ENCODE results near the gene OSBP2. TPM values are rescaled to one million over a fixed set of nuclear protein-coding genes. Genes with fewer than 3 reads are reported as not detected.

The OSBP2 gene
- total RNA-seq, 2 experiments from 2014 or later, result 2.3 to 2.9 TPM

DNA sequence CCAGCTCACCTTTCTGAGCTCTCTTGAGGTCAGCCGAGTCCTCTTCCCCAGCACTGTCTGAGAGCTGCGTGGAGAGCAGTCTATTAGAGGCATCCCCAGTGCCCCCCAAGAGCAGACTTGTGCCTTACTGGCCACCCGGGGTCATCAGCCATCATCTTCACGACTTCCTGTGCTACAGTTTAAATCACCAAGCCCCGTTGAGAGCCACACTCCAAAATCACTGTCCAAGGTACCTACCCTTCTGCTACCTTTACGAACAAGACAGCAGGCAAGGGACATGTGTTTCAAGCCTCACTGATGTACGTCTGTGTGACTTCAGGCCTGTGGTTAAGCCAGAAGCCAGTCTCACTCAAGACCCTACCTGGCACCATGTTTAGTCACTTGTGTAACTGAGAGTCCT lies 238.8 kb downstream of the OSBP2 start:
- Mint-ChIP-seq H3K4me3 (no peak overlapping the region), H3K27ac (peak overlapping the region; percentile 38), H3K4me1 (ENCODE audit: low read depth) (peaks cover 31% of the 10 kb centered on the region), H3K27me3 (no peaks in the 10 kb centered on the region), H3K9me3 (no peaks in the 10 kb centered on the region), H3K36me3 (peaks cover 57% of the 10 kb centered on the region)
- no peak for DNase-seq
- ChIA-PET CTCF (no interaction called here), POLR2A (no interaction called here)
- intact Hi-C loops (cut with micrococcal nuclease), result no loop called here

DNA sequence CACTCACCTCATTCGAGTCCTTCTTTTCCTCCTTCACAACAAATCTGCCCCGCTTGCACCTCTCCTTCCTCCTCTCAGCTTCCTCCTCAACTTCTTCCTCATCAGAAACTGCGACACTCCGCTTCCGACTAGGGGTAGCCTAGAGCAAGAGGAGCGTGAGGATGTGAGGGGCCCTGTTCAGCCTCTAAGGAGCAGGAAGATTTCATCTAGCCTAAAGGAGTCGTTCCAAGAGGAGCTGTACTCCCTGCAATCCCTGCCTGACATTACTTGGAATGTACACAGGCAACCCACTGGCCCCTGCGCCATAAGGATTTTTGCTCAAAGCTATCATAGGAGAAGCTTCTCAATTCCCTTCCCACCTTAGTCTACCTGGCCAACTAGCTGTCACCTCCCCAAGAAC lies 239.4 kb downstream of the OSBP2 start:
- peaks cover 60% of the 10 kb centered on the region for H3K36me3 Mint-ChIP-seq
- H3K27me3 Mint-ChIP-seq, result no peaks in the 10 kb centered on the region
- H3K27ac Mint-ChIP-seq, result no peak overlapping the region
- no peaks in the 10 kb centered on the region for H3K9me3 Mint-ChIP-seq
- intact Hi-C loops (cut with micrococcal nuclease), result no loop called here
- CTCF ChIA-PET, result interaction anchor here (0.9 kb wide), 1 partner anchor 14 kb away, joined by 3 read pairs; no protein-coding TSS in a partner anchor
- peaks cover 35% of the 10 kb centered on the region for H3K4me1 Mint-ChIP-seq (ENCODE audit: low read depth)
- DNase-seq, result no peak
- H3K4me3 Mint-ChIP-seq, result no peak overlapping the region
- POLR2A ChIA-PET, result no interaction called here

DNA sequence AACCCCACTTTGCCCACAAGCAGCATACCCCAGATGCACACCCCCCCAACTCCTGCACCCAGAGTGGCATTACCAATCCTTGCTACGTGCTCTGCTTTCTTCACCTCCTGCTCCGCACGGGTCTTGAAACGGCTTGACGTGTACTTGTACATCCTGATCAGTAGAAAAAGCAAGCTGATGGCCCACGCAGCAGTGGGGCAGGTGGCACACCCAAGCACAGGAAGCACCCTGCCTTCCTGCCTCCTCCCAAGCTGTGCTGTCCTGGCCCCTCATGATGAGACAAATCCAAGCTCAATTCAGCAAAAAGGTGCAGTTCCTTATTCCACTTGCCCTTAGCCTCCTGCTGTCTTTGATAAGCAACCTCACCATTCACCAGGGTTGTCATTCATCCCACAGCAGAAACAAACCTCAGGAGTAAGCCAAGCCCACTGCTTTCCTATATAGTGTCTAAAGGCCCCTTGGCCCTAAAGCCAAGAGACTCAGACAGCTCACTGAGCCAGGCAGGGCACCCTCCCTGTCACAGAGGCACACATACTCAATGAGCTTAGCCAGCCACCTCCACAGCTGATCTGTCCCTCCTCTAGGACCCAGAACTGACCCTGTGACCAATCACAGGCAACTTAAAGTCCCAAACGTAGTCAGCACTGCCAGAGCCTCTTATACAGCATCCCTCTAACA lies 246.2 kb downstream of the OSBP2 start:
- H3K9me3 Mint-ChIP-seq, result no peaks in the 10 kb centered on the region
- H3K36me3 Mint-ChIP-seq, result peaks cover 56% of the 10 kb centered on the region
- intact Hi-C loops (cut with micrococcal nuclease), result loop anchor here (2.0 to 10.0 kb wide), 4 partner anchors 144 to 334 kb away; partner anchors contain the start of gene PLA2G3
- H3K4me1 Mint-ChIP-seq (ENCODE audit: low read depth), result peaks cover 72% of the 10 kb centered on the region
- no peaks in the 10 kb centered on the region for H3K27me3 Mint-ChIP-seq
- H3K27ac Mint-ChIP-seq, result peak overlapping the region; percentile 89
- peak overlapping the region; percentile 61 for H3K4me3 Mint-ChIP-seq
- CTCF ChIA-PET, result interaction anchor here (0.7 to 1.8 kb wide), 9 partner anchors 9 to 393 kb away, joined by 3 to 9 read pairs (median 4); partner anchors contain the start of gene SELENOM
- POLR2A ChIA-PET, result interaction anchor here (1.1 to 3.1 kb wide), 2 partner anchors 19 to 28 kb away, joined by 3 to 14 read pairs; partner anchors contain the start of genes MORC2 and TUG1
- peak; percentile 70 for DNase-seq

DNA sequence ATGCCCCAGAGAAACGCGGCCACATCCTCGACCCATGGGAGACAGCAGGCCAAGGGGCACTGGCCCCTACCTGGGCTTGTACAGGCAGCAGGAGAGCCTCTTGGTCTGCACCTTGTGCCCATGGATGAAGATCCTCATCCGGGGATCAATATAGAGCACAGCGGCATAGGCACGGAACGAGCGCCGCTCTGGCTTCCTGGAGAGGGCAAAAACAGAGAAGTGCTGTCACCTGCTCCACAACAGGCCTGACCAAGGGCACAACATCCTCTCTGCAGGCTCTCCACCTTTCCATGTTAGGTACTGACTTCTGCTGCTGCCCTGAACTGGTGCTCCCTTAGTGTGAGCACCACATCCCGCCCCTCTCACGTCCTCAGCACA lies 246.7 kb downstream of the OSBP2 start:
- peak overlapping the region; percentile 61 for H3K4me3 Mint-ChIP-seq
- DNase-seq, result no peak
- H3K27ac Mint-ChIP-seq, result peak overlapping the region; percentile 89
- no peaks in the 10 kb centered on the region for H3K27me3 Mint-ChIP-seq
- peaks cover 54% of the 10 kb centered on the region for H3K36me3 Mint-ChIP-seq
- ChIA-PET POLR2A (interaction anchor here (1.1 to 3.1 kb wide), 2 partner anchors 20 to 27 kb away, joined by 3 to 14 read pairs; partner anchors contain the start of genes MORC2 and TUG1), CTCF (interaction anchor here (1.0 to 1.8 kb wide), 6 partner anchors 21 to 178 kb away, joined by 3 to 9 read pairs (median 4); partner anchors contain the start of gene SELENOM)
- H3K4me1 Mint-ChIP-seq (ENCODE audit: low read depth), result peaks cover 69% of the 10 kb centered on the region
- intact Hi-C loops (cut with micrococcal nuclease), result loop anchor here (2.0 to 10.0 kb wide), 4 partner anchors 143 to 333 kb away; partner anchors contain the start of gene PLA2G3
- no peaks in the 10 kb centered on the region for H3K9me3 Mint-ChIP-seq

DNA sequence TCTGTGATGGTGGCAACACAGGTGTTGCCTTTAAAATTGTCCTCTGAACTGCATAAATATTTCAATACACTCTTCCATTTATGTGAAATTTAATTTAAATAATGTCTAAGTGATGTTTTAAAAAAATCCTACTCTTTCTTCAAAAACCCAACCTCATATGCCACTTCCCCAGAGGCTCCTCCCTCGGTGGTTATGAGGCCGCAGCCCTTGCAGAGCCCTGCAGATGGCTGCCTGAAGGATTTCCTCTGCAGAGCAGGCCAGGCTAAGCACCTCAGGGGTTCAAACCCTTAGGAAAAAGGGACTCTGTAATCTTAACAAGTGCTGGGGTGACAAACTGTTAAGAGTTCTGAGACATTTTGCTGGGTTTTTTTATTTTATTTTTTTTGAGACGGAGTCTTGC lies 248.7 kb downstream of the OSBP2 start:
- H3K4me3 Mint-ChIP-seq, result no peak overlapping the region
- peak; percentile 66 for DNase-seq

DNA sequence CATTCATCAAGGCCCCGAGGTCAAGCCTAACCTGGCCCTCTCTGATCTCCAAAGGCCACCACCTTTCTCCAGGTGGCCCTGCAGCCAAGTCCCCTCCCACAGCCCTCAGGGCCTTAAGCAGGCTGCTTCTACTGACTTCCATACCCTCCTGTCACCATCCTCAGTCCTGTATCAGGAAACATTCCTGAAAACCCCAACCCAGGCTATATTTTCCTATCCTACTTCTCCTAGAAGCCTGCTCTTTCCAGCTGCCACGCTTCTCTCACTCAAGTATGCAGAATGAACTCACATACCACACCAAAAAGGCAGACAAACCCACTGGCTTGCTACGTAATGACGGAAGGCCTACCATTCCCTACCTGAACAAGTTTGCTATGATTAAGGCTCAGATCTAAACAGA lies 250.3 kb downstream of the OSBP2 start:
- no peaks in the 10 kb centered on the region for H3K27me3 Mint-ChIP-seq
- H3K4me3 Mint-ChIP-seq, result no peak overlapping the region
- H3K9me3 Mint-ChIP-seq, result no peaks in the 10 kb centered on the region
- CTCF ChIA-PET, result interaction anchor here (1.3 to 3.1 kb wide), 3 partner anchors 21 to 139 kb away, joined by 3 to 23 read pairs (median 6); partner anchors contain the start of genes MORC2 and TUG1
- H3K27ac Mint-ChIP-seq, result no peak overlapping the region
- intact Hi-C loops (cut with micrococcal nuclease), result loop anchor here (10.0 kb wide), 3 partner anchors 200 to 330 kb away; partner anchors contain the start of gene PLA2G3
- POLR2A ChIA-PET, result interaction anchor here (1.0 kb wide), 1 partner anchor 140 kb away, joined by 3 read pairs; no protein-coding TSS in a partner anchor
- peaks cover 42% of the 10 kb centered on the region for H3K36me3 Mint-ChIP-seq
- DNase-seq, result no peak
- H3K4me1 Mint-ChIP-seq (ENCODE audit: low read depth), result peaks cover 49% of the 10 kb centered on the region

More for the DNA sequence above, 248.7 kb downstream of the OSBP2 start:
- intact Hi-C loops (cut with micrococcal nuclease), result loop anchor here (10.0 kb wide), 3 partner anchors 201 to 331 kb away; partner anchors contain the start of gene PLA2G3
- H3K36me3 Mint-ChIP-seq, result peaks cover 46% of the 10 kb centered on the region
- peak overlapping the region; percentile 50 for H3K27ac Mint-ChIP-seq
- ChIA-PET POLR2A (no interaction called here), CTCF (no interaction called here)
- no peaks in the 10 kb centered on the region for H3K27me3 Mint-ChIP-seq
- peaks cover 59% of the 10 kb centered on the region for H3K4me1 Mint-ChIP-seq (ENCODE audit: low read depth)
- H3K9me3 Mint-ChIP-seq, result no peaks in the 10 kb centered on the region

DNA sequence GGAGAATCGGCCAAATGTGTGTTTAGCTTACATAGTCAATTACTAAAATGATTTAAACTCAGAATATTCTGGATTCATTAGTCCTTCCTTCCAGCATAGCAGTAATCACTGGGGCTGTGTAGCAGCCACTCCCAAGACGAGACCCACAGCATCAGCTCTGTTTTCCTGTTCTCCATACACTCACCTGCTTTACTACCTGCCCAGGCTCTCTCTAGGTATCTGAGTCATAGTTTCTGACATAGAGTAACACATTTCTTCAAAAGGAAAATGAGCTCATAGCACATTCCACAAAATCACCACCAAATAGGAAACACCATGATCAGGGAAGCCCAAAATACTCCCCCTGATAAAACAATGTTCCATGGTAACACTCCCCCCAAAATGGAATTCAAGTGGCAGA lies 251.0 kb downstream of the OSBP2 start:
- peaks cover 42% of the 10 kb centered on the region for H3K4me1 Mint-ChIP-seq (ENCODE audit: low read depth)
- intact Hi-C loops (cut with micrococcal nuclease), result loop anchor here (10.0 kb wide), 3 partner anchors 199 to 329 kb away; partner anchors contain the start of gene PLA2G3
- DNase-seq, result no peak
- H3K4me3 Mint-ChIP-seq, result no peak overlapping the region
- no peaks in the 10 kb centered on the region for H3K27me3 Mint-ChIP-seq
- ChIA-PET POLR2A (interaction anchor here (1.0 kb wide), 1 partner anchor 139 kb away, joined by 3 read pairs; no protein-coding TSS in a partner anchor), CTCF (interaction anchor here (1.0 to 3.1 kb wide), 5 partner anchors 22 to 328 kb away, joined by 3 to 23 read pairs (median 4); partner anchors contain the start of genes MORC2 and TUG1)
- H3K9me3 Mint-ChIP-seq, result no peaks in the 10 kb centered on the region
- no peak overlapping the region for H3K27ac Mint-ChIP-seq
- H3K36me3 Mint-ChIP-seq, result peaks cover 41% of the 10 kb centered on the region

DNA sequence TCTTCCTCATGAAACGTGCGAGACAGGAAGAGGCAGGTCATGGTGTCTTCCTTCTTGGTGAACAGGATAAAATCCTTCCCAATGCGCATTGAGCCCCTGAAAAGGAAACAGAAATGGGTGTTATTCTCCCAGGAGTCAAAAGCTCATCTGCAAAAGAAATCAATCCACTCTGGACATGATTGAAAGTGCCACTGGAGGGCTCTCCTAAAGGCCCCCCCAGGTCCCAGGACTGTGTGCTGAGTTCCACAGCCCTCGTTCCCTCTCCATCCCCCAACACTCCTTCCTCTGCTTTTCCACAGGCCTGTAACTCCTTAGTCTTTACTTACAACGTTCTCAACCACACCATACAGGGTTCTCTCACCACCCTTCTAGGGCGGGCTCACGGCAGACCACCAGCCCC lies 251.7 kb downstream of the OSBP2 start:
- no peak overlapping the region for H3K27ac Mint-ChIP-seq
- H3K27me3 Mint-ChIP-seq, result no peaks in the 10 kb centered on the region
- DNase-seq, result no peak
- H3K4me3 Mint-ChIP-seq, result no peak overlapping the region
- CTCF ChIA-PET, result interaction anchor here (0.5 to 3.1 kb wide), 8 partner anchors 23 to 327 kb away, joined by 3 to 23 read pairs (median 4); partner anchors contain the start of genes MORC2 and TUG1
- H3K36me3 Mint-ChIP-seq, result peaks cover 37% of the 10 kb centered on the region
- H3K4me1 Mint-ChIP-seq (ENCODE audit: low read depth), result peaks cover 35% of the 10 kb centered on the region
- POLR2A ChIA-PET, result no interaction called here
- intact Hi-C loops (cut with micrococcal nuclease), result loop anchor here (10.0 kb wide), 3 partner anchors 198 to 328 kb away; partner anchors contain the start of gene PLA2G3
- H3K9me3 Mint-ChIP-seq, result no peaks in the 10 kb centered on the region

DNA sequence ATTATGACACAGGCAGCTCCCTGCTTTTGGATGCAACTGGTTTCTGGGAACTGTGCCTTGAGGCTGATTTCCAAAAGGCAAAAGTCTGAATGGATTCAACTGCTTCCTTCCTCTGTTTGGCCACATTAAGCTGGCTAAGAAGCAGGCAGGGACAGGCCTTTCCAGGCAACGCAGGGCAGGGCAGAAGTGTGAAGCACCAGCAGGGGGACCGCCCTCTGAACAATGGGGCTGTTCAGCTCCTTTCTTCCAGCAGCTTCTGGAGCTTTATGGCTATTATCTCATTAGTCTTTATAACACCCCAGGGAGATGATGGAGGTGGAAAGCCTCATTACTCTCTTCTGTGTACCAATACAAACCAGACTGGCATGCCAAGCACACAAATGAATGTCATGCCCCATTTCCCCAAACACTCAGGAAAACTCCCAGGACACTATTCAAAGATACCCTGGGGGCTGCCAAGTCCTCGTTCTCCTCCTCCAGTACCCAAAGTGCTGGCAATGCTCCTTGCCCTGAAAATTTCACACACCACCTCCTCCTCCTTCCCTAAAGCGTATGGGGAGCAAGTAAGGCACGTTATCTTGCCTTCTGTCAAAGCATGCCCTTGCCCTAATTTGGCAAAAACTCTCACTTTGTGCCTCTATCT lies 252.6 kb downstream of the OSBP2 start:
- ChIA-PET POLR2A (no interaction called here), CTCF (interaction anchor here (0.7 to 3.1 kb wide), 5 partner anchors 28 to 201 kb away, joined by 3 to 23 read pairs (median 4); no protein-coding TSS in a partner anchor)
- H3K4me1 Mint-ChIP-seq (ENCODE audit: low read depth), result peaks cover 32% of the 10 kb centered on the region
- H3K27ac Mint-ChIP-seq, result no peak overlapping the region
- no peak for DNase-seq
- H3K4me3 Mint-ChIP-seq, result no peak overlapping the region
- H3K36me3 Mint-ChIP-seq, result peaks cover 32% of the 10 kb centered on the region
- H3K9me3 Mint-ChIP-seq, result no peaks in the 10 kb centered on the region
- intact Hi-C loops (cut with micrococcal nuclease), result loop anchor here (1.0 to 10.0 kb wide), 4 partner anchors 137 to 328 kb away; partner anchors contain the start of gene PLA2G3
- H3K27me3 Mint-ChIP-seq, result no peaks in the 10 kb centered on the region

DNA sequence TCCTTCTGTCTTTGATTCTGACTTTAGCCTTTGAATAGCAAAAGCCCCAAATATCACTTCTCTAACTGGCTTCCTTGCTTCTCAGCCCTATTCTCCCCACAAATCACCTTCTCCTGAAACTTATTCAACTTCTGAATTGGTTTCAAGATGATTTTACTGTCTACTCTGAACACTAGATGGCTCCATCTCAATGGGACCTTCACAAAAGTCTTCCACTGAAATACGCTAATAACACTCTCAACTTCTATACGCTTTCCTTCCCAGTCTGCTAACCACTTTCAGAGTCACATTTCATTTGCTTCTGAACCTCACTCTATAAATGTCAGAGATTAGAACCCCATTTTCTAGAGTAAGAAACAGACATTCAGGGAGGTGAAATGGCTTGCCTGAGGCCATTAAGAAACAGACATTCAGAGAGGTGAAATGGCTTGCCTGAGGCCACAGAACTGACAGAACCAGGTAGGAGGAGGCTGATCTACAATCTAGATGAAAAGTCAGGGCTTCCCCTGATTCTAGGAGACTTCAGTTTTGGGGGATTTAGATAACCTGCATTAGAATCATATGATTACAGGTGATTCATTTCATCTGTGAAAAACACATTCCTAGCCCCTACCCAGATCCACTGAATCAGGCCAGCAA lies 253.3 kb downstream of the OSBP2 start:
- Mint-ChIP-seq H3K4me1 (ENCODE audit: low read depth) (peaks cover 33% of the 10 kb centered on the region), H3K4me3 (no peak overlapping the region)

DNA sequence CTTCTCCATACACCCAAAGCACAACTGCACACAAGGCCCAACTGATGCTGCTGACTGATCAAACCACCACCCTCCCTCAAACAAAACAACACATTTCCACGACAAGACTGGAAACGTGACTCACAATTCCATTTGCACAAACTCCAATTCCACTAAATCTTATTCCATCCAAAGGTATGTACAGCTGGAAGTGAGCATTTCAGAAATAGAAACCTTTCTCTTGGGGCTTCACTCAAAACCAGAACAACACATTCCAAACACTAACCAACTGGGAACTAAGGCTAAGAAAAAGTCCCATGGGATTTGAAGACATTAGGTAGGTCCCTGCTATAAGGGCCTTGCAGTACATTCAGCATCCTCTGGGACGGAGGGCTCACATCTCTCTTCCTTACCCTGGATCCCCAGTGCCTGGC lies 254.3 kb downstream of the OSBP2 start:
- Mint-ChIP-seq H3K4me1 (ENCODE audit: low read depth) (peaks cover 26% of the 10 kb centered on the region), H3K4me3 (no peak overlapping the region), H3K27ac (no peak overlapping the region), H3K9me3 (no peaks in the 10 kb centered on the region), H3K36me3 (peaks cover 32% of the 10 kb centered on the region), H3K27me3 (no peaks in the 10 kb centered on the region)
- POLR2A ChIA-PET, result interaction anchor here (1.0 kb wide), 1 partner anchor 136 kb away, joined by 3 read pairs; no protein-coding TSS in a partner anchor
- DNase-seq, result no peak
- CTCF ChIA-PET, result interaction anchor here (1.1 to 1.4 kb wide), 3 partner anchors 134 to 136 kb away, joined by 4 to 6 read pairs (median 4); no protein-coding TSS in a partner anchor
- intact Hi-C loops (cut with micrococcal nuclease), result loop anchor here (10.0 kb wide), 3 partner anchors 196 to 326 kb away; partner anchors contain the start of gene PLA2G3

More for the DNA sequence above, 253.3 kb downstream of the OSBP2 start:
- ChIA-PET POLR2A (no interaction called here), CTCF (interaction anchor here (1.1 to 3.1 kb wide), 2 partner anchors 136 to 137 kb away, joined by 4 to 23 read pairs; no protein-coding TSS in a partner anchor)
- intact Hi-C loops (cut with micrococcal nuclease), result loop anchor here (1.0 to 10.0 kb wide), 4 partner anchors 136 to 327 kb away; partner anchors contain the start of gene PLA2G3
- Mint-ChIP-seq H3K27ac (no peak overlapping the region), H3K27me3 (no peaks in the 10 kb centered on the region), H3K9me3 (no peaks in the 10 kb centered on the region), H3K36me3 (peaks cover 32% of the 10 kb centered on the region)
- DNase-seq, result no peak
